SH-SY5Y (cell line): ENCODE measurements around the gene NRAP.

ENCODE experiments used
- GATA2 ChIP-seq: IDR thresholded peaks from 2 replicates; pipeline ENCODE4 v1.6.1; 2011; ENCODE audit warnings: mild to moderate bottlenecking, low read depth, low read length
- GATA3 ChIP-seq: IDR thresholded peaks from 2 replicates; pipeline ENCODE4 v1.6.1; 2011; ENCODE audit warnings: low read depth, mild to moderate bottlenecking, low read length, moderate library complexity

- no peak for TF ChIP-seq GATA2
- TF ChIP-seq GATA3: no peak
Measured at GRCh38 chr10:113627836-113628235, 36.0 kb downstream of the NRAP start.
